K562 (cell line): Measurements from ENCODE around the gene SHFL. TPM values are rescaled to one million over a fixed set of nuclear protein-coding genes. Genes with fewer than 3 reads are reported as not detected.

Experiments
- GABPA ChIP-seq: fragments of 200-800 bp; sonication (Bioruptor generic); conservative IDR thresholded peaks from 2 replicates; pipeline ENCODE4 v1.6.1; 2016; ENCODE audit warnings: low read depth, missing genetic modification characterization, missing compliant biosample characterization
- KLF16 ChIP-seq: IDR thresholded peaks from 2 replicates; pipeline ENCODE4 v1.6.1; 2016; ENCODE audit warnings: antibody characterized with exemption
- LARP7 ChIP-seq: fragments of 450-650 bp; IDR thresholded peaks from 2 replicates; pipeline ENCODE4 v1.6.1; 2016
- NFIC ChIP-seq: fragments of 450-650 bp; IDR thresholded peaks from 2 replicates; pipeline ENCODE4 v1.6.1; 2017; ENCODE audit warnings: mild to moderate bottlenecking, inconsistent platforms
- PTRF ChIP-seq: fragments of 450-650 bp; IDR thresholded peaks from 2 replicates; pipeline ENCODE4 v1.6.1; 2016; ENCODE audit warnings: mild to moderate bottlenecking, missing genetic modification characterization, missing compliant biosample characterization
- ZBTB7A ChIP-seq: IDR thresholded peaks from 2 replicates; pipeline ENCODE4 v1.6.1; 2011; ENCODE audit warnings: low read depth, mild to moderate bottlenecking, low read length, moderate library complexity, borderline replicate concordance; ENCODE audit not compliant: control insufficient read depth
- ZNF212 ChIP-seq: fragments of 450-650 bp; formaldehyde crosslinking; IDR thresholded peaks from 2 replicates; pipeline ENCODE4 v1.4.0; 2020; ENCODE audit warnings: mild to moderate bottlenecking
- ZNF282 ChIP-seq: sonication (generic); formaldehyde crosslinking; IDR thresholded peaks from 2 replicates; pipeline ENCODE4 v1.8.1; 2023; ENCODE audit warnings: missing genetic modification reagents
- ZNF41 ChIP-seq: fragments of 250-450 bp; sonication (Bioruptor Pico); conservative IDR thresholded peaks from 2 replicates; pipeline ENCODE4 v1.4.0; 2020; ENCODE audit warnings: mild to moderate bottlenecking
- ZNF436 ChIP-seq: fragments of 250-450, 450-650 bp; sonication (Bioruptor Pico); formaldehyde crosslinking; IDR thresholded peaks from 2 replicates; pipeline ENCODE4 v1.7.0; 2020; ENCODE audit warnings: mild to moderate bottlenecking
- polyA plus RNA-seq, 8 experiments: library from polyadenylated mRNA; depleted of rRNA in 4 of 8; stranded (reverse) in 5 of 8; unstranded in 3 of 8; fragments of >200 nt; fragmentation: Nextera tagmentation in 2 of 8; fragmentation: Illumina TruSeq in 1 of 8; extraction: Ambion mirVana in 2 of 8; extraction: Trizol in 1 of 8; gene quantifications; 2 replicates each; pipeline versions ENCODE4 v1.2.1 to v1.2.3, GENCODE V29; 2011 to 2014; ENCODE audit warnings: inconsistent platforms in 1 of 8, missing spikeins in 1 of 8
- total RNA-seq, 7 experiments: library from RNA; depleted of rRNA in 6 of 7; stranded (reverse); fragments of >200 nt in 6 of 7; fragmentation: Illumina TruSeq in 2 of 7; extraction: Trizol in 2 of 7; gene quantifications; 2 replicates each; pipeline versions ENCODE4 v1.2.1 to v1.2.3, GENCODE V29; 2011 to 2021; ENCODE audit warnings: low replicate concordance in 1 of 7
- TF ChIP-seq, protein P1 (sequence below): fragments of 200-800 bp; sonication (Bioruptor generic); IDR thresholded peaks from 2 replicates; pipeline ENCODE4 v1.6.1; 2017; ENCODE audit warnings: missing genetic modification characterization, missing compliant biosample characterization
- TF ChIP-seq, protein P2 (sequence below), 2 experiments: fragments of 450-650 bp in 1 of 2; sonication (generic) in 1 of 2; formaldehyde crosslinking in 1 of 2; IDR thresholded peaks; 2 replicates each; pipeline versions ENCODE4 v1.7.1 to v1.9.0; 2016 to 2022; ENCODE audit warnings: inconsistent platforms in 1 of 2, mild to moderate bottlenecking in 1 of 2, missing genetic modification reagents in 1 of 2
- TF ChIP-seq, protein P3 (sequence below): fragments of 150-350 bp; IDR thresholded peaks from 2 replicates; pipeline ENCODE4 v1.6.1; 2014; ENCODE audit warnings: low read depth, mild to moderate bottlenecking, low read length, borderline replicate concordance

Gene SHFL
- total and polyA plus RNA-seq, 9 of the 15 experiments (the other 6 are each of a cell fraction or from before 2014, with no cell fraction given) = 1.5 to 25.7 (median 13.0) TPM

DNA sequence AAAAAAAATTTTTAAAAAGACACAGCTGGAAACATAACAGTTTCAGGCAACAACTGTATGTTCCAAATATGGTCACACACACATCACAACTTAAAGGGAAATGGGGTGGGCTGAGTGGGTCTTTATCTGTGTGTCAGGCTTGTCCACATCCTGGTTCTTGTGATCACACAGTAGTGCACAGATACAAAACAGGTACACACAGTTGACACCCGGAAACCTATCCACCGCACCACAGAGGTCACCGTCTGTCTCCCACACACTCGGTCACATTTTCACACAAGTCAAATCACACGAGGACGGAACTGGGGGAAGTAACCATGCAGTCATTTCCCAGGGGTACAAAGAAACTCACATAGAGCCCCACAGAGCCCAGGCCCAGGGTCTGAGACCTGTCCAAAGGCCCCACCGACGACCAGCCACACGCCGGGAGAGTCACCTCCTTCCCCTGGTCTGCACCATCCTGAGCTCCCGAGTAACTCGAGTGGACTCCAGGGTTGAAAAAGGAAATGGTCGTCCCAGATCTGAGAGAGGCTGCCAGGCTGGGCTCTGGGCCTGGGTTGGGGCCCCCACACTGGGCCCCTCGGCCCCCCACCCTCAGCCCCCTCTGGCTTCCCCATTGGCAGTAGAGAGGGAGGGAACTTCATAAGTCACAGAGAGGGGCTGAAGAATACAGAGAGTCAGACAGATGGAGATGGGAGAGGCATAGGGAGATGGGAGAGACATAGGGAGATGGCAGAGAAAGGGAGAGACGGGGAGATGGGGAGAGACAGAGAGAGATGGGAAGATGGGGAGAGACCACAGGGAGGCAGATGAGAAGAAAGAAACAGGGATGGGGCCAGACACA lies 18.8 kb downstream of the SHFL start (continued):
- TF ChIP-seq ZNF41 (no peak), ZNF282 (CRISPR knock-in tag) (no peak), ZBTB7A (peak; percentile 45; the same call in 1 of the 2 replicates), PTRF (tag) (no peak), KLF16 (no peak), NFIC (no peak), ZNF212 (CRISPR knock-in tag) (no peak), LARP7 (no peak), ZNF436 (CRISPR knock-in tag) (no peak), GABPA (no peak)
- TF ChIP-seq, protein P1, sequence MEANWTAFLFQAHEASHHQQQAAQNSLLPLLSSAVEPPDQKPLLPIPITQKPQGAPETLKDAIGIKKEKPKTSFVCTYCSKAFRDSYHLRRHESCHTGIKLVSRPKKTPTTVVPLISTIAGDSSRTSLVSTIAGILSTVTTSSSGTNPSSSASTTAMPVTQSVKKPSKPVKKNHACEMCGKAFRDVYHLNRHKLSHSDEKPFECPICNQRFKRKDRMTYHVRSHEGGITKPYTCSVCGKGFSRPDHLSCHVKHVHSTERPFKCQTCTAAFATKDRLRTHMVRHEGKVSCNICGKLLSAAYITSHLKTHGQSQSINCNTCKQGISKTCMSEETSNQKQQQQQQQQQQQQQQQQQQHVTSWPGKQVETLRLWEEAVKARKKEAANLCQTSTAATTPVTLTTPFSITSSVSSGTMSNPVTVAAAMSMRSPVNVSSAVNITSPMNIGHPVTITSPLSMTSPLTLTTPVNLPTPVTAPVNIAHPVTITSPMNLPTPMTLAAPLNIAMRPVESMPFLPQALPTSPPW (CRISPR knock-in tag) = peak; percentile 49; the same call in 1 of the 2 replicates
- TF ChIP-seq, protein P2, sequence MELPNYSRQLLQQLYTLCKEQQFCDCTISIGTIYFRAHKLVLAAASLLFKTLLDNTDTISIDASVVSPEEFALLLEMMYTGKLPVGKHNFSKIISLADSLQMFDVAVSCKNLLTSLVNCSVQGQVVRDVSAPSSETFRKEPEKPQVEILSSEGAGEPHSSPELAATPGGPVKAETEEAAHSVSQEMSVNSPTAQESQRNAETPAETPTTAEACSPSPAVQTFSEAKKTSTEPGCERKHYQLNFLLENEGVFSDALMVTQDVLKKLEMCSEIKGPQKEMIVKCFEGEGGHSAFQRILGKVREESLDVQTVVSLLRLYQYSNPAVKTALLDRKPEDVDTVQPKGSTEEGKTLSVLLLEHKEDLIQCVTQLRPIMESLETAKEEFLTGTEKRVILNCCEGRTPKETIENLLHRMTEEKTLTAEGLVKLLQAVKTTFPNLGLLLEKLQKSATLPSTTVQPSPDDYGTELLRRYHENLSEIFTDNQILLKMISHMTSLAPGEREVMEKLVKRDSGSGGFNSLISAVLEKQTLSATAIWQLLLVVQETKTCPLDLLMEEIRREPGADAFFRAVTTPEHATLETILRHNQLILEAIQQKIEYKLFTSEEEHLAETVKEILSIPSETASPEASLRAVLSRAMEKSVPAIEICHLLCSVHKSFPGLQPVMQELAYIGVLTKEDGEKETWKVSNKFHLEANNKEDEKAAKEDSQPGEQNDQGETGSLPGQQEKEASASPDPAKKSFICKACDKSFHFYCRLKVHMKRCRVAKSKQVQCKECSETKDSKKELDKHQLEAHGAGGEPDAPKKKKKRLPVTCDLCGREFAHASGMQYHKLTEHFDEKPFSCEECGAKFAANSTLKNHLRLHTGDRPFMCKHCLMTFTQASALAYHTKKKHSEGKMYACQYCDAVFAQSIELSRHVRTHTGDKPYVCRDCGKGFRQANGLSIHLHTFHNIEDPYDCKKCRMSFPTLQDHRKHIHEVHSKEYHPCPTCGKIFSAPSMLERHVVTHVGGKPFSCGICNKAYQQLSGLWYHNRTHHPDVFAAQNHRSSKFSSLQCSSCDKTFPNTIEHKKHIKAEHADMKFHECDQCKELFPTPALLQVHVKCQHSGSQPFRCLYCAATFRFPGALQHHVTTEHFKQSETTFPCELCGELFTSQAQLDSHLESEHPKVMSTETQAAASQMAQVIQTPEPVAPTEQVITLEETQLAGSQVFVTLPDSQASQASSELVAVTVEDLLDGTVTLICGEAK (IDR thresholded peaks at IDR 0.05) = no peak
- TF ChIP-seq, protein P2 (CRISPR knock-in tag; IDR thresholded peaks at IDR 0.05) = no peak
- TF ChIP-seq, protein P3, sequence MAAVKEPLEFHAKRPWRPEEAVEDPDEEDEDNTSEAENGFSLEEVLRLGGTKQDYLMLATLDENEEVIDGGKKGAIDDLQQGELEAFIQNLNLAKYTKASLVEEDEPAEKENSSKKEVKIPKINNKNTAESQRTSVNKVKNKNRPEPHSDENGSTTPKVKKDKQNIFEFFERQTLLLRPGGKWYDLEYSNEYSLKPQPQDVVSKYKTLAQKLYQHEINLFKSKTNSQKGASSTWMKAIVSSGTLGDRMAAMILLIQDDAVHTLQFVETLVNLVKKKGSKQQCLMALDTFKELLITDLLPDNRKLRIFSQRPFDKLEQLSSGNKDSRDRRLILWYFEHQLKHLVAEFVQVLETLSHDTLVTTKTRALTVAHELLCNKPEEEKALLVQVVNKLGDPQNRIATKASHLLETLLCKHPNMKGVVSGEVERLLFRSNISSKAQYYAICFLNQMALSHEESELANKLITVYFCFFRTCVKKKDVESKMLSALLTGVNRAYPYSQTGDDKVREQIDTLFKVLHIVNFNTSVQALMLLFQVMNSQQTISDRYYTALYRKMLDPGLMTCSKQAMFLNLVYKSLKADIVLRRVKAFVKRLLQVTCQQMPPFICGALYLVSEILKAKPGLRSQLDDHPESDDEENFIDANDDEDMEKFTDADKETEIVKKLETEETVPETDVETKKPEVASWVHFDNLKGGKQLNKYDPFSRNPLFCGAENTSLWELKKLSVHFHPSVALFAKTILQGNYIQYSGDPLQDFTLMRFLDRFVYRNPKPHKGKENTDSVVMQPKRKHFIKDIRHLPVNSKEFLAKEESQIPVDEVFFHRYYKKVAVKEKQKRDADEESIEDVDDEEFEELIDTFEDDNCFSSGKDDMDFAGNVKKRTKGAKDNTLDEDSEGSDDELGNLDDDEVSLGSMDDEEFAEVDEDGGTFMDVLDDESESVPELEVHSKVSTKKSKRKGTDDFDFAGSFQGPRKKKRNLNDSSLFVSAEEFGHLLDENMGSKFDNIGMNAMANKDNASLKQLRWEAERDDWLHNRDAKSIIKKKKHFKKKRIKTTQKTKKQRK = no peak
